Kidney (tissue), 14 donors: ENCODE measurements around the gene AMPD3. TPM values are rescaled to one million over a fixed set of nuclear protein-coding genes. Genes with fewer than 3 reads are reported as not detected.

Experiments
- DNase-seq, 5 donors: peaks; one replicate each; pipeline ENCODE4 v3.0.0-alpha.2; 2013 to 2020
- FAIRE-seq: peaks from 2 replicates; lab custom pipeline; 2012; peaks lifted over from hg19 to GRCh38; lab: Jason Lieb, UNC
- H3K27ac ChIP-seq, 2 donors: one replicate each; pipeline ENCODE4 v1.7.0; 2013; ENCODE audit warnings: low read depth in 2 of 2, low read length in 2 of 2, inconsistent platforms in 1 of 2
- H3K27me3 ChIP-seq: one replicate; pipeline ENCODE4 v1.7.1; 2013; ENCODE audit warnings: low read length, inconsistent platforms; ENCODE audit not compliant: control insufficient read depth, insufficient read depth
- H3K36me3 ChIP-seq, 3 donors: one replicate each; pipeline versions ENCODE4 v1.7.0 to v1.7.1; 2013; ENCODE audit warnings: low read length in 3 of 3, control low read depth in 1 of 3, inconsistent platforms in 1 of 3; ENCODE audit not compliant: insufficient read depth in 3 of 3, control insufficient read depth in 2 of 3
- H3K4me1 ChIP-seq, 3 donors: one replicate each; pipeline versions ENCODE4 v1.7.0 to v1.7.1; 2013; ENCODE audit warnings: low read length in 3 of 3, inconsistent platforms in 1 of 3, low read depth in 1 of 3; ENCODE audit not compliant: control insufficient read depth in 2 of 3, insufficient read depth in 2 of 3
- H3K4me3 ChIP-seq, 3 donors: one replicate each; pipeline versions ENCODE4 v1.7.0 to v1.8.1; 2013; ENCODE audit warnings: low read length in 3 of 3, control low read depth in 1 of 3, inconsistent platforms in 1 of 3
- H3K9ac ChIP-seq, 3 donors: one replicate each; pipeline versions ENCODE4 v1.7.0 to v1.7.1; 2013; ENCODE audit warnings: low read length in 3 of 3, control low read depth in 1 of 3, inconsistent platforms in 1 of 3
- H3K9me3 ChIP-seq, 3 donors: one replicate each; pipeline versions ENCODE4 v1.7.0 to v1.7.1; 2013; ENCODE audit warnings: low read length in 3 of 3, control low read depth in 1 of 3, inconsistent platforms in 1 of 3; ENCODE audit not compliant: control insufficient read depth in 2 of 3, insufficient read depth in 1 of 3
- intact Hi-C: fragments of 100-400 bp; cut with DNase I; formaldehyde crosslinking; loops from one replicate; pipeline ENCODE4 v1.11.1; 2022
- polyA plus RNA-seq: library from polyadenylated mRNA; stranded (reverse); fragments of 350-450 nt; fragmentation: Illumina TruSeq; extraction: RNeasy Lipid Tissue Mini Kit (QIAGEN cat#74804); gene quantifications from one replicate; pipeline ENCODE4 v1.2.3, GENCODE V29; 2014; ENCODE audit warnings: low read depth, low replicate concordance; ENCODE audit not compliant: insufficient read depth
- total RNA-seq: library from RNA; stranded (reverse); fragmentation: NEBNext Ultra II Directional; extraction: Animal tissue kit (Norgen Biotek cat#: 25700); gene quantifications from one replicate; pipeline ENCODE4 v1.2.1, GENCODE V29; 2021
- TF ChIP-seq, protein P1 (sequence below): IDR thresholded peaks from 3 replicates; pipeline ENCODE4 v1.5.1; 2012; ENCODE audit warnings: mild to moderate bottlenecking, moderate library complexity, borderline replicate concordance; ENCODE audit not compliant: insufficient read depth; ENCODE audit errors: extremely low read depth
- donor health status: control.
- donor health status: control.
- donor health status: control.
- donor health status: control.
- donor health status: control.
- donor health status: DM: yes; HTN: yes; CAD: no.
- donor health status: Normal renal cell carcinoma (clear cell type).

Gene AMPD3
- total and polyA plus RNA-seq, 2 donors from 2014 or later: 8.4 to 16.5 TPM

DNA sequence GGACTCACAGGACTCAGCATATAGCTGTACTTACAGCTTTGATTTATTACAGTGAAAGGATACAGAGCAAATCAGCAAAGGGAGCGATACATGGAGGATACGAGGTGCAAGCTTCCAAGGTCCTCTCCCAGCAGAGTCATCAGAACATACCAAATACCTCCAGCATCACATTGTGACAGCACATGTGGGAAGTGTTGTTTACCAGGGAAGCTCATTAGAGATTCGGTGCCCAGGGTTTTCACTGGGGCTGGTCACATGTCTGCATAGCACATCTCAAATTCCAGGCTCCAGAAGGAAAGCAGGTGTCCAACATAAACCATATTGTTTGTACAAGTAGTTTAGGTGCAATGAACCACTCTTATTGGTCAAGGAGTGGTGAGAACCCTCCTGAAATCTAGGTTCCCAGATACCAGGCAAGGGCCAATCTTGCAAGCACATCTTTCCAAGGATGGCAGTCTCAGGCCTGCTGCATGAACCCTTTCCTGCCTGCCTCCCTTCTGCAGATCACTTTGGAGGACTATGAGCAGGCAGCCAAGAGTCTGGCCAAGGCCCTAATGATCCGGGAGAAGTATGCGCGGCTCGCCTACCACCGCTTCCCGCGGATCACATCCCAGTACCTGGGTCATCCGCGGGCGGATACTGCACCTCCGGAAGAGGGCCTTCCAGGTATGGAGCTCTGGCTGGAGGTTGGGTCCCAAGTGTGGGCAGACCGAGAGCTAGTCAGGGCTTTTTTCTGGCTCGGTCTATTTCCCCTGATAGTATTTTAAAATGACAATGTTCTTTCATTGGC, 26.7 kb downstream of the AMPD3 start:
- H3K27ac ChIP-seq: no peak overlapping the region
- no peaks in the 10 kb centered on the region for H3K27me3 ChIP-seq
- H3K4me1 ChIP-seq: no peaks in the 10 kb centered on the region
- no peak overlapping the region for H3K4me3 ChIP-seq
- no peaks in the 10 kb centered on the region for H3K9me3 ChIP-seq
- DNase-seq (peak in 2 of 5 donors; percentile 44 to 52), FAIRE-seq (no peak)
- intact Hi-C loops: no loop called here
- H3K9ac ChIP-seq: no peak overlapping the region
- TF ChIP-seq, protein P1, sequence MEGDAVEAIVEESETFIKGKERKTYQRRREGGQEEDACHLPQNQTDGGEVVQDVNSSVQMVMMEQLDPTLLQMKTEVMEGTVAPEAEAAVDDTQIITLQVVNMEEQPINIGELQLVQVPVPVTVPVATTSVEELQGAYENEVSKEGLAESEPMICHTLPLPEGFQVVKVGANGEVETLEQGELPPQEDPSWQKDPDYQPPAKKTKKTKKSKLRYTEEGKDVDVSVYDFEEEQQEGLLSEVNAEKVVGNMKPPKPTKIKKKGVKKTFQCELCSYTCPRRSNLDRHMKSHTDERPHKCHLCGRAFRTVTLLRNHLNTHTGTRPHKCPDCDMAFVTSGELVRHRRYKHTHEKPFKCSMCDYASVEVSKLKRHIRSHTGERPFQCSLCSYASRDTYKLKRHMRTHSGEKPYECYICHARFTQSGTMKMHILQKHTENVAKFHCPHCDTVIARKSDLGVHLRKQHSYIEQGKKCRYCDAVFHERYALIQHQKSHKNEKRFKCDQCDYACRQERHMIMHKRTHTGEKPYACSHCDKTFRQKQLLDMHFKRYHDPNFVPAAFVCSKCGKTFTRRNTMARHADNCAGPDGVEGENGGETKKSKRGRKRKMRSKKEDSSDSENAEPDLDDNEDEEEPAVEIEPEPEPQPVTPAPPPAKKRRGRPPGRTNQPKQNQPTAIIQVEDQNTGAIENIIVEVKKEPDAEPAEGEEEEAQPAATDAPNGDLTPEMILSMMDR: no peak
- peaks cover 0 to 6% (median 3%) of the 10 kb centered on the region in 3 donors for H3K36me3 ChIP-seq

DNA sequence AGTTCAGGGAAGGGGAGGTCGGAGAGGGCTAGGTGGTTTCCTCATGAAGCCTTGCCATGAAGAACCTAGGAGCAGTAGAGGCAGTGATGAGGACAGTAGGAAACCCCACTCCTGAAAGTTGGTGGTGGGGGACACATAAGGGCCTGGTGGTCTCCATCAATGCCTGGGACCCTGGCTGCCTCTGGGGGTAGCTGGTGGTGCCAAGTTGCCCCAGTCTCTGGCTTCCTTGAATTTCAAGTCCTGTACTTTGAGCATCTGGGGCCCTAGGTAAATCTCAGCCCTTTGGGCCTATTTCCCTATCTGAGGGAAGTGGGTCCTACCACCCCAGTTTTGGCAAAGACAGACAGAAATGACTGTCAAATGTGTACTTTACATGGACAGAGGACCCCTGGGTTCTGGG, 28.1 kb downstream of the AMPD3 start:
- intact Hi-C loops: no loop called here
- Histone ChIP-seq H3K4me3 (no peak overlapping the region), H3K9ac (no peak overlapping the region), H3K36me3 (peaks cover 0 to 4% (median 3%) of the 10 kb centered on the region in 3 donors), H3K9me3 (no peaks in the 10 kb centered on the region), H3K27me3 (no peaks in the 10 kb centered on the region), H3K27ac (no peak overlapping the region), H3K4me1 (peaks cover 0 to 2% (median 0%) of the 10 kb centered on the region in 3 donors)
- TF ChIP-seq, protein P1: no peak
- DNase-seq (no peak), FAIRE-seq (no peak)

DNA sequence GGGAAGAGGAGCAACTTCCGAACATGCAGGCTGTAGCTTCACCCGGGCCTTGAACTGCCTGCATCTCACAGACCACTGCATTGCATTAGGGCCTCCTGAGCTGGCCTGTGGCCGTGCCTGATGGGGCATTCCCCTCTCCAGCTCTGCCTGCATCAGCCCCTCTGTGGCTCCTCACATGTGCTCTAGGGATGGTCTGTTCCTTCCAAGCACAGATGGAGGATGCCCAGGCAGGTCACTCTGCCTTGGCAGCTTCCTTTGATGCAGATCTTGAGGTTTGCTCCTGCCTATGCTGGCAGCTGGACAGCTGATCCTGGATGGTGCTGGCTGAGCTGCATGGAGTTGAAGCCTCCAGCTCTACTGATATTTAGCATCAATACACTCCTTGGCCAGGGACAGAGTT, 28.5 kb downstream of the AMPD3 start:
- H3K4me3 ChIP-seq: no peak overlapping the region
- no peaks in the 10 kb centered on the region for H3K9me3 ChIP-seq
- no peak overlapping the region for H3K27ac ChIP-seq
- H3K36me3 ChIP-seq: peaks cover 0 to 4% (median 3%) of the 10 kb centered on the region in 3 donors
- no peaks in the 10 kb centered on the region for H3K27me3 ChIP-seq
- intact Hi-C loops: no loop called here
- peaks cover 0 to 4% (median 0%) of the 10 kb centered on the region in 3 donors for H3K4me1 ChIP-seq
- no peak overlapping the region for H3K9ac ChIP-seq
- TF ChIP-seq, protein P1: no peak
- FAIRE-seq (no peak), DNase-seq (no peak)
